ENCODE results near the gene IQUB. TPM values are rescaled to one million over a fixed set of nuclear protein-coding genes. Genes with fewer than 3 reads are reported as not detected.

The IQUB gene
- total RNA-seq, 1 experiment from 2014 or later, result 0.21 TPM

DNA sequence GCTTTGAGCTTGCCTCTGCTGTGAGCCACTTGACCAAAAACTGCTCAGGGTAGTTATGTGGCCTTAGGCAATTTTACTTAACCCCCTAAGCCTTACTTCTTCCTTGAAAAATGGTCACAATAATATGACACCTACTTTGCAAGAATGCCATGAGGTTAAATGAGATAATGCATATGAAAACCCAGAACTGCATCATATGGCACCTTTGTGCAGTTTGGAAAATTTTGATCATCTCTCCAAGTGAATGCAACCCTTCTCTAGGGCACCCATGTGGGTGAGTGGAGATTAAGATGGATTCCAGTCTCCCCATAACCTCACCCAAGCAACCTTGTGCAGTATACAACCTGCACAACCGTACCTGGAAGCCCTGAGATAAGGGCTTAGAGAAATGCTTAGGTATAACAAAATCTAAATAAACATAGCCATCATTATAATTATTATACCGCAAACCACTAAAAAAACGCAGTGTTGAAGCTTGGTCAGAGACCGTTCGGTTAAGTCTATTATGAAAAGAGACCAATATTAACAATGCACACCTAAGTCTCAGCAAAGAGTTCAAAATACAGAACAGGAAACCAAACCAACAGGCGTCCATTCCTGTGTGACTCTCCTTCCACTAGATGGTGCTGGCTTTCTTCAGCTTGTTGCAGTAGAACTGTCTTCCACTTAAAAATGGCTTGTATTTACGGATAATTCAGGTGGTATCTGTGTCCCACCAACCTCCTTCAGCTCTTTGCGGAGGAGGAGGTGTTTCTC is 46.2 kb upstream of the IQUB start:
- no peaks in the 10 kb centered on the region for H3K36me3 Mint-ChIP-seq (ENCODE audit: insufficient read depth, unreplicated experiment)
- TF ChIP-seq, protein P1, sequence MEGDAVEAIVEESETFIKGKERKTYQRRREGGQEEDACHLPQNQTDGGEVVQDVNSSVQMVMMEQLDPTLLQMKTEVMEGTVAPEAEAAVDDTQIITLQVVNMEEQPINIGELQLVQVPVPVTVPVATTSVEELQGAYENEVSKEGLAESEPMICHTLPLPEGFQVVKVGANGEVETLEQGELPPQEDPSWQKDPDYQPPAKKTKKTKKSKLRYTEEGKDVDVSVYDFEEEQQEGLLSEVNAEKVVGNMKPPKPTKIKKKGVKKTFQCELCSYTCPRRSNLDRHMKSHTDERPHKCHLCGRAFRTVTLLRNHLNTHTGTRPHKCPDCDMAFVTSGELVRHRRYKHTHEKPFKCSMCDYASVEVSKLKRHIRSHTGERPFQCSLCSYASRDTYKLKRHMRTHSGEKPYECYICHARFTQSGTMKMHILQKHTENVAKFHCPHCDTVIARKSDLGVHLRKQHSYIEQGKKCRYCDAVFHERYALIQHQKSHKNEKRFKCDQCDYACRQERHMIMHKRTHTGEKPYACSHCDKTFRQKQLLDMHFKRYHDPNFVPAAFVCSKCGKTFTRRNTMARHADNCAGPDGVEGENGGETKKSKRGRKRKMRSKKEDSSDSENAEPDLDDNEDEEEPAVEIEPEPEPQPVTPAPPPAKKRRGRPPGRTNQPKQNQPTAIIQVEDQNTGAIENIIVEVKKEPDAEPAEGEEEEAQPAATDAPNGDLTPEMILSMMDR (IDR thresholded peaks at IDR 0.05; ENCODE audit: unreplicated experiment), result peak; percentile 68
- CTCF ChIA-PET, result interaction anchor here (0.7 to 1.1 kb wide), 3 partner anchors 31 to 121 kb away, joined by 3 to 10 read pairs (median 4); no protein-coding TSS in a partner anchor

GRCh38 chr7:123579416-123579815 is 45.0 kb upstream of the IQUB start:
- Mint-ChIP-seq H3K27me3 (ENCODE audit: unreplicated experiment) (no peaks in the 10 kb centered on the region), H3K36me3 (ENCODE audit: insufficient read depth, unreplicated experiment) (no peaks in the 10 kb centered on the region)
- CTCF ChIA-PET, result no interaction called here

More for the DNA sequence above, 46.2 kb upstream of the IQUB start:
- intact Hi-C loops (cut with micrococcal nuclease; ENCODE audit: unreplicated experiment), result loop anchor here (2.0 to 5.0 kb wide), 2 partner anchors 122 to 292 kb away; no protein-coding TSS in a partner anchor
- DNase-seq, result peak; percentile 40
- no TSS peak for BruUV-seq (replicated peaks)
- H3K27me3 Mint-ChIP-seq (ENCODE audit: unreplicated experiment), result no peaks in the 10 kb centered on the region
- no peak overlapping the region for H3K4me3 Mint-ChIP-seq (ENCODE audit: low read depth, unreplicated experiment)
- peaks cover 8% of the 10 kb centered on the region for H3K4me1 Mint-ChIP-seq (ENCODE audit: low read depth, unreplicated experiment)
- H3K27ac Mint-ChIP-seq (ENCODE audit: unreplicated experiment), result no peak overlapping the region
- no peaks in the 10 kb centered on the region for H3K9me3 Mint-ChIP-seq (ENCODE audit: low read depth, unreplicated experiment)

GRCh38 chr7:123573896-123574467 is 39.6 kb upstream of the IQUB start:
- intact Hi-C loops (cut with micrococcal nuclease; ENCODE audit: unreplicated experiment), result no loop called here
- no peaks in the 10 kb centered on the region for H3K4me1 Mint-ChIP-seq (ENCODE audit: low read depth, unreplicated experiment)
- CTCF ChIA-PET, result interaction anchor here (1.2 kb wide), 1 partner anchor 10 kb away, joined by 3 read pairs; no protein-coding TSS in a partner anchor
- BruUV-seq (replicated peaks), result no TSS peak
- TF ChIP-seq, protein P1 (IDR thresholded peaks at IDR 0.05; ENCODE audit: unreplicated experiment), result no peak
- no peaks in the 10 kb centered on the region for H3K27me3 Mint-ChIP-seq (ENCODE audit: unreplicated experiment)
- no peak for DNase-seq
- no peak overlapping the region for H3K27ac Mint-ChIP-seq (ENCODE audit: unreplicated experiment)
- no peak overlapping the region for H3K4me3 Mint-ChIP-seq (ENCODE audit: low read depth, unreplicated experiment)
- H3K36me3 Mint-ChIP-seq (ENCODE audit: insufficient read depth, unreplicated experiment), result no peaks in the 10 kb centered on the region
- no peaks in the 10 kb centered on the region for H3K9me3 Mint-ChIP-seq (ENCODE audit: low read depth, unreplicated experiment)

More at GRCh38 chr7:123579416-123579815, 45.0 kb upstream of the IQUB start:
- peaks cover 8% of the 10 kb centered on the region for H3K4me1 Mint-ChIP-seq (ENCODE audit: low read depth, unreplicated experiment)
- no peaks in the 10 kb centered on the region for H3K9me3 Mint-ChIP-seq (ENCODE audit: low read depth, unreplicated experiment)
- intact Hi-C loops (cut with micrococcal nuclease; ENCODE audit: unreplicated experiment), result no loop called here
- TF ChIP-seq, protein P1 (IDR thresholded peaks at IDR 0.05; ENCODE audit: unreplicated experiment), result no peak
- H3K27ac Mint-ChIP-seq (ENCODE audit: unreplicated experiment), result no peak overlapping the region
- no TSS peak for BruUV-seq (replicated peaks)
- DNase-seq, result no peak
- H3K4me3 Mint-ChIP-seq (ENCODE audit: low read depth, unreplicated experiment), result no peak overlapping the region

DNA sequence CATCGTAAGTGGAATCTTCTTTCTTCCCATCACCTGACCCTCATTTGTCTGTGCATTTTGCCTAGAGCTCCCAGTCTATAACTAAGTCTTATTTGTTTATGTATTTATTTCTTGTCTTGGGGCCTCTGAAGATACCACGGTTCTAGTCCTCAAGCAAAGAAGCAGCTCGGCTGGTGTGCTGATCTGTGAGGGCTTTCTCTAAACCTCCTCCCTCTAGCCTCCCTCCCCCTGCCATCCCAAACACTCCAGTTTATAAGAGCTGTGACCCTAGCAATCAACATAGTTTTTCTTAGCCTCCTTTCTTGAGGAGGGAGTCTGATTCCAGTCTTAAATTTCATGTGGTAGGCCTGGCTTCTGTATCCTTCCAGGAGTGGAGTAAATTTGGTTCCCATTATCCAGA is 38.9 kb upstream of the IQUB start:
- BruUV-seq (replicated peaks), result no TSS peak
- Mint-ChIP-seq H3K27me3 (ENCODE audit: unreplicated experiment) (no peaks in the 10 kb centered on the region), H3K9me3 (ENCODE audit: low read depth, unreplicated experiment) (no peaks in the 10 kb centered on the region), H3K4me3 (ENCODE audit: low read depth, unreplicated experiment) (no peak overlapping the region), H3K36me3 (ENCODE audit: insufficient read depth, unreplicated experiment) (no peaks in the 10 kb centered on the region), H3K4me1 (ENCODE audit: low read depth, unreplicated experiment) (no peaks in the 10 kb centered on the region), H3K27ac (ENCODE audit: unreplicated experiment) (no peak overlapping the region)
- TF ChIP-seq, protein P1 (IDR thresholded peaks at IDR 0.05; ENCODE audit: unreplicated experiment), result no peak
- no peak for DNase-seq
- intact Hi-C loops (cut with micrococcal nuclease; ENCODE audit: unreplicated experiment), result no loop called here
- CTCF ChIA-PET, result interaction anchor here (1.2 kb wide), 1 partner anchor 10 kb away, joined by 3 read pairs; no protein-coding TSS in a partner anchor

Measured in Calu3 (cell line).